NB4 (cell line): ENCODE results near the gene RGS17.

Experiments
- CTCF ChIP-seq: IDR thresholded peaks from one replicate; pipeline ENCODE4 v1.5.1; 2012; ENCODE audit warnings: low read depth, low read length
- MAX ChIP-seq: IDR thresholded peaks from 2 replicates; pipeline ENCODE4 v1.6.1; 2011; ENCODE audit warnings: low read depth, low read length
- MYC ChIP-seq: IDR thresholded peaks from 2 replicates; pipeline ENCODE4 v1.6.1; 2011; ENCODE audit warnings: low read depth, low read length
- POLR2A ChIP-seq: IDR thresholded peaks from 2 replicates; pipeline ENCODE4 v1.6.1; 2011; ENCODE audit warnings: mild to moderate bottlenecking; ENCODE audit not compliant: insufficient read length; ENCODE audit errors: extremely low read depth

- TF ChIP-seq CTCF (no peak), POLR2A (no peak), MAX (no peak), MYC (no peak)
Measured at GRCh38 chr6:153027480-153027879, 103.6 kb downstream of the RGS17 start.
